Transverse colon (tissue), 4 donors: ENCODE measurements around the gene CSNK1A1L. TPM values are rescaled to one million over a fixed set of nuclear protein-coding genes. Genes with fewer than 3 reads are reported as not detected.

Source experiments
- DNase-seq: peaks from one replicate; pipeline ENCODE4 v3.0.0-alpha.2; 2019
- H3K27ac ChIP-seq, 4 donors: fragments of 200-600 bp; sonication (generic); 2 replicates each; pipeline ENCODE4 v1.5.1; 2016 to 2018; ENCODE audit warnings: inconsistent platforms in 4 of 4
- H3K27me3 ChIP-seq: fragments of 200-600 bp; sonication (generic); 2 replicates; pipeline ENCODE4 v1.5.1; 2017; ENCODE audit warnings: inconsistent platforms
- H3K36me3 ChIP-seq, 4 donors: fragments of 200-600 bp; sonication (generic); 2 replicates each; pipeline ENCODE4 v1.5.1; 2017 to 2019; ENCODE audit warnings: inconsistent platforms in 4 of 4
- H3K4me1 ChIP-seq, 4 donors: fragments of 200-600 bp; sonication (generic); 2 replicates each; pipeline ENCODE4 v1.5.1; 2017 to 2020; ENCODE audit warnings: inconsistent platforms in 4 of 4
- H3K4me3 ChIP-seq, 4 donors: fragments of 200-600 bp; sonication (generic); 1 replicate in 1 of 4; 2 replicates in 3 of 4; pipeline versions ENCODE4 v1.5.1 to v1.6.1; 2017 to 2019; ENCODE audit warnings: inconsistent platforms in 4 of 4
- H3K9me3 ChIP-seq, 2 donors: fragments of 200-600 bp; sonication (generic); 2 replicates each; pipeline ENCODE4 v1.5.1; 2017 to 2019; ENCODE audit warnings: inconsistent platforms in 2 of 2
- CTCF ChIP-seq, 5 experiments: fragments of 200-600 bp in 3 of 5; fragments of 450-650 bp in 2 of 5; sonication (generic) in 3 of 5; IDR thresholded peaks; 1 replicate in 2 of 5; 2 replicates in 3 of 5; pipeline ENCODE4 v1.5.1; 2016 to 2017; ENCODE audit warnings: antibody characterized with exemption in 5 of 5, inconsistent platforms in 3 of 5, mild to moderate bottlenecking in 2 of 5, moderate library complexity in 1 of 5
- EP300 ChIP-seq: sonication (generic); formaldehyde crosslinking; IDR thresholded peaks from one replicate; pipeline ENCODE4 v1.6.1; 2017; ENCODE audit warnings: antibody characterized with exemption, low read depth
- POLR2A ChIP-seq: fragments of 450-650 bp; IDR thresholded peaks from one replicate; pipeline ENCODE4 v1.6.1; 2016; ENCODE audit warnings: antibody characterized with exemption, mild to moderate bottlenecking, moderate library complexity
- POLR2AphosphoS5 ChIP-seq, 3 donors: sonication (generic); formaldehyde crosslinking; IDR thresholded peaks; one replicate each; pipeline ENCODE4 v1.6.1; 2016; ENCODE audit warnings: antibody characterized with exemption in 3 of 3
- WGBS, 2 donors: methylation state at CpG; one replicate each; pipeline ENCODE4 v1.1.5; 2018; ENCODE audit warnings: low coverage in 1 of 2; 5-methylcytosine and 5-hydroxymethylcytosine counted together
- in situ Hi-C, 4 donors: fragments of 200-750 bp; cut with MboI; loops; one replicate each; pipeline versions ENCODE4 v1.15.0 to v1.15.1; 2017; ENCODE audit warnings: low sequenced_read_pairs in 3 of 4, low pct_ligation_motif_present in 1 of 4, low pct_unique_long_range_greater_than_20kb in 1 of 4
- intact Hi-C: fragments of 100-400 bp; cut with DNase I; formaldehyde crosslinking; loops from one replicate; pipeline ENCODE4 v1.15.1; 2023; ENCODE audit warnings: low total_unique reads
- total RNA-seq, 4 donors: library from RNA; depleted of rRNA; stranded (reverse); fragments of >200 nt; gene quantifications; one replicate each; pipeline ENCODE4 v1.1.0, GENCODE V29; 2016

The CSNK1A1L gene
- total RNA-seq, 4 donors from 2014 or later = not detected

GRCh38 chr13:37070145-37070695 lies 35.2 kb downstream of the CSNK1A1L start:
- H3K27me3 ChIP-seq = no peaks in the 10 kb centered on the region
- TF ChIP-seq CTCF (IDR thresholded peaks at IDR 0.05) = no peak
- no peak for TF ChIP-seq POLR2A
- TF ChIP-seq EP300 = no peak
- TF ChIP-seq POLR2AphosphoS5 (IDR thresholded peaks at IDR 0.05) = no peak
- intact Hi-C loops (loop anchor here (10.0 kb wide), 1 partner anchor 535 kb away; no protein-coding TSS in a partner anchor), in situ Hi-C loops (loop anchor here in 1 of 4 donors (25.0 kb wide), 1 partner anchor 1292 kb away; no protein-coding TSS in a partner anchor)
- no peak overlapping the region for H3K4me3 ChIP-seq
- no peaks in the 10 kb centered on the region for H3K9me3 ChIP-seq
- H3K4me1 ChIP-seq = no peaks in the 10 kb centered on the region
- 80% methylated on average over 8 of the region's 9 CpGs; no CpG with 5 or more reads in 1 of the 2 donors for WGBS, 2 donors
- no peaks in the 10 kb centered on the region for H3K36me3 ChIP-seq
- H3K27ac ChIP-seq = no peak overlapping the region
- no peak for DNase-seq

GRCh38 chr13:37069597-37070103 lies 35.8 kb downstream of the CSNK1A1L start:
- in situ Hi-C loops = loop anchor here in 1 of 4 donors (25.0 kb wide), 1 partner anchor 1293 kb away; no protein-coding TSS in a partner anchor
- Histone ChIP-seq H3K27ac (no peak overlapping the region), H3K36me3 (no peaks in the 10 kb centered on the region), H3K4me1 (no peaks in the 10 kb centered on the region), H3K9me3 (no peaks in the 10 kb centered on the region), H3K27me3 (no peaks in the 10 kb centered on the region), H3K4me3 (no peak overlapping the region)
- intact Hi-C loops = loop anchor here (10.0 kb wide), 1 partner anchor 535 kb away; no protein-coding TSS in a partner anchor
- DNase-seq = no peak
- whole genome bisulfite sequencing, 2 donors = 76% methylated on average over 18 of the region's 22 CpGs; no CpG with 5 or more reads in 1 of the 2 donors
- TF ChIP-seq POLR2AphosphoS5 (IDR thresholded peaks at IDR 0.05) = no peak
- TF ChIP-seq EP300 = no peak
- TF ChIP-seq CTCF (IDR thresholded peaks at IDR 0.05) = no peak
- no peak for TF ChIP-seq POLR2A

- intact Hi-C loops = no loop called here
- in situ Hi-C loops = loop anchor here in 1 of 4 donors (25.0 kb wide), 1 partner anchor 1293 kb away; no protein-coding TSS in a partner anchor
Observed at GRCh38 chr13:37068962-37069361, 36.5 kb downstream of the CSNK1A1L start.

GRCh38 chr13:37067874-37068273 lies 37.6 kb downstream of the CSNK1A1L start:
- in situ Hi-C loops (loop anchor here in 1 of 4 donors (25.0 kb wide), 1 partner anchor 1294 kb away; no protein-coding TSS in a partner anchor), intact Hi-C loops (no loop called here)
- peaks cover 10% of the 10 kb centered on the region for H3K27me3 ChIP-seq
- no peaks in the 10 kb centered on the region for H3K36me3 ChIP-seq
- TF ChIP-seq POLR2AphosphoS5 (IDR thresholded peaks at IDR 0.05) (no peak), POLR2A (no peak), CTCF (IDR thresholded peaks at IDR 0.05) (no peak), EP300 (no peak)
- no peaks in the 10 kb centered on the region for H3K4me1 ChIP-seq
- 70 to 74% methylated on average over 2 of the region's 2 CpGs for WGBS, 2 donors
- no peaks in the 10 kb centered on the region for H3K9me3 ChIP-seq
- H3K4me3 ChIP-seq = no peak overlapping the region
- no peak overlapping the region for H3K27ac ChIP-seq
- DNase-seq = no peak

More at GRCh38 chr13:37068962-37069361, 36.5 kb downstream of the CSNK1A1L start:
- H3K27ac ChIP-seq = no peak overlapping the region
- H3K36me3 ChIP-seq = no peaks in the 10 kb centered on the region
- no peak for DNase-seq
- peaks cover 6% of the 10 kb centered on the region for H3K27me3 ChIP-seq
- no peak overlapping the region for H3K4me3 ChIP-seq
- H3K9me3 ChIP-seq = no peaks in the 10 kb centered on the region
- no peaks in the 10 kb centered on the region for H3K4me1 ChIP-seq
- TF ChIP-seq CTCF (IDR thresholded peaks at IDR 0.05) (peak in 4 of 5 experiments; percentile 16 to 31 (median 22)), POLR2A (no peak), EP300 (no peak), POLR2AphosphoS5 (IDR thresholded peaks at IDR 0.05) (no peak)
